ENCODE measurements around the gene PALM.
A peak's percentile ranks its signal among the peaks of the same experiment; 100 is the strongest.

- peak; percentile 59 for TF ChIP-seq CTCF (IDR thresholded peaks at IDR 0.05; ENCODE audit: low read depth, low read length)
- no peak for TF ChIP-seq EZH2phosphoT487 (IDR thresholded peaks at IDR 0.05; ENCODE audit: low read depth)
Measured at GRCh38 chr19:737591-738093, 28.9 kb downstream of the PALM start.

Measured in OCI-LY3 (cell line).